H4 (cell line): ENCODE data around the gene SH3GL1. TPM values are rescaled to one million over a fixed set of nuclear protein-coding genes. Genes with fewer than 3 reads are reported as not detected.

Experiments used
- DNase-seq: peaks from one replicate; pipeline ENCODE4 v3.0.0-alpha.2; 2015; ENCODE audit warnings: low spot score
- total RNA-seq: library from RNA; depleted of rRNA; stranded (reverse); fragments of >200 nt; shearing (Covaris generic); gene quantifications from 2 replicates; pipeline ENCODE4 v1.2.3, GENCODE V29; 2014

The SH3GL1 gene
- total RNA-seq, 1 experiment from 2014 or later: 34.1 TPM

GRCh38 chr19:4376028-4376670 lies 24.2 kb downstream of the SH3GL1 start:
- no peak for DNase-seq

GRCh38 chr19:4375164-4376027 lies 25.0 kb downstream of the SH3GL1 start:
- DNase-seq: peak; percentile 79

DNA sequence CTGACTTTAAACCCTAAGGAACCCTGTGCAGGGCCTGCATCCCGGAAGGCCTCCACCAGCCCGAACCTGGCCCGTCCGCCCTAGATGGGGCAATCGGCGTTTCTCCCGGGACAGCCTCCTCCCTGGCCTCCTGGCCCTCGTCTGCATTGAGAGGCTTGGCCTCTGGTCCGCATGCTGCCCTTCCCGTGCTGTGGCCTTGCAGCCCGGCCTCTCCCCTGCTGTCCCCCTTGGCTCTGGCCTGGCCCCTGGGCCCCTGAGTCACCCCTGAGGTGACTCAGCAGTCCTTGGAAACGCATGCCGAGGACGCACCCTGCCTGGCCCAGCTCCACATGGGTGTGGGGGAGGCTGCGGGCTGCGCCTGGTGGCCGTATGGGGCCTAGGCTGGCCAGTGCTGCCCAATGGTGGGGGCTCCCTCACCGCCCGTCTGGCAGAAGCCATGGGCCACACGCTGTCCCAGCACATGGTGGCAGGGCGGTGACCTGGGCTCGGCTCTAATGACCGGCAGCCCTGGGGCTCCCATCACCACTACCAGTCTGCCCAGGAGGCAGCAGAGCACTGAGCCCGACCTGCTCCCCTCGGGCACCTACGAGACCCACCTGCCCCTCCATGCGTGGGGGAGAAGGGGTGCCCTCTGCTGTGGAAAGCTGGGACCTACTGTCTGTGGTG lies 25.7 kb downstream of the SH3GL1 start:
- peak; percentile 80 for DNase-seq

DNA sequence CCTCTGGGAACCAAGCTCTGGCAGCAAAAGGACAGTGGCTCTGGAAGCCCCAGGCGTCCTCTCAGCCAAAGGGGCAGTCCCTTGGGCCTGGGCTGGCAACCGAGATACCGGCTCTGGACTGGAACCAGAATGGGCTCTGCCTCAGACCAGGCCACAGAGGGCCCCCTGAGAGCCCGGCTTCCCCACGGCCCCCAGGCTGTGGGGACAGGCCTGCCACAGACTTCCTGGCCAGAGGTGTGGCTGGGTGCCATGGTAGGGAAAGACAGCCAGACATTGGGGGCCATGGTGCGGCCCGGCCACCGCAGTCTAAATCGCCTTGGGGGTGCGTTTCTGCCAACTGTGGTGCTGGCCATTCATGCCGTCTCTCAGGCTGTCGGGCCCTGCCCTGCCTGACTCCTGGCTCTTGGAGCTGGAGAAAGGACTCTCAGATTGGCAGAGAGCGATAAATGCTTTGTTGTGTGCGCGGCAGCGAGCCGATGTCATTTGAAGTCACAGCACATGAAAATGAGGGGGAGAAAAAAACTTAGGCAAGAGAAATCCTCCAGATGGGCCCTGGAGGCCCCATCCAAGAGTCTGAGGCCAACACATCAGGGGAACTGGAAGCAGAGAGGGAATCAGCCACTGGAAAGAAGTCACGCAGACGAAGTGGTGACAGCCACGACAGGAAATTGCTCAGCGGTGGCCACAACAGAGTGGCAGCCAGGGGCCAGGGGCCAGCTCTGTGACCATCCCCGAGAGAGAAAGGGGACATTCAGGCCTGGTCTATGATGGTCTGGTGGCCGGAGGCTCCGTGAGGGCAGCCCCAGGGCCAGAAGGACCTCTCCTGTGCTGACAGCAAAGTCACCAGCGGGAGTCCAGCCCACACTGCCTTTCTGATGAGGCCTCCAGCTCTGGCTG lies 26.5 kb downstream of the SH3GL1 start:
- DNase-seq: peak; percentile 43

DNA sequence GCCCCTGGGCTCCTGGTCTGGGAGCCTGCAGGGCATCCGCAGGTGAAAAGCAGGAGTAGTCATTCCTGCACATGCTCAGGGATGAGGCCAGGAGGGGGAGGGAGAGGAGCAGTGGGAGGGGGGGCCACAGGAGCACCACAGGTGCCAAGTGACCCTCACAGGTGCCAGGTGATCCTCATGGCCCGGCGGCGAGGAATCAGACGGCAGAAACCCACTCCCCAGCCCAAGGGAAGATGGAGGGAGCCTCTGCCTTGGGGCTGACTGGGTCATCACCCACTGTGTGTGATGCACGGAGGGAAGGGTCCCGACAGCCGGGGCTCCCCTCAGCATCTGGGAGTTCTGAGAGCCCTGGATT lies 27.4 kb downstream of the SH3GL1 start:
- DNase-seq: no peak

- no peak for DNase-seq
These were observed 28.0 kb downstream of the SH3GL1 start for GRCh38 chr19:4372165-4373012.

DNA sequence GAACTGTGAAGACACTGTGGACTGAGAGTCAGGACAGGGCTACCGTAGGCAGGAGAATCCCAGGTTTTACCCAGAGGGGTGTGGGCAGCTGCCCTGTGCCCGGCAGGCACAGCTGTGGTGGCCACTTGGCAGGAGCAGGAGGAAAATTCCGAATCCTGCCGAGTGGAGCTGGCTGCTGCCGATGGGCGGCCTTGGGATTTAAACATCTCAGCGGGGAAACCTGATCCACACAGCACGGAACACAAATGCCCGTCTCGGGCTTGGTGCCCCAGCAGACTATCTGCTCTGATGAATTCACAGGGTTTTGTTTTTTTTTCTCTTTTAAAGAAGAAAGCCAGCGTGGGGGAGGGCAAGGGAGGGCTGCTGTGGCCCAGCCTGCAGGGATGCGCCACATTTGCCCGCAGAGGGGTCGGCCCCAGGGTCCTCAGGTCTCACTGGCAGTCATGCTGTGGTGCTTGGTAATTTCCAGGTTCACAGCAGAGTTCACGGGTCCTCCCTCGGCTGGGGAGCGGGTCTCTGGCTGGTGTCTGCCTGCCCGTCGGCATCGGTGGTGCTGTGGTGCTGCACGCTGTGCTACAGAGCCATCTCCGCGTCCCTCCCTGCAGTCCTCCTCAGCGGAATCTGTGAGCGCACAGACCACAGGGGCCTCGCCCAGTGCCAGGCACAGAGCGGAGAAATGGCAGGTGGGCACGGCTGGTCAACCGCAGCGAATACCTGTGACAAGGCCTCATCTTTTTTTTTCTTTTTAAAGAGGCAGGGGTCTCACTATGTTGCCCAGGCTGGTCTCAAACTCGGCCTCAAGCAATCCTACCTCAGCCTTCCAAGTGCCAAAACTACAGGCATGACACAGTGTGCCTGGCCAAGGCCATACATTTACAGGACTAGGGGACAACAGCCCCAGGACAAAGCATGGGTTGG lies 28.8 kb downstream of the SH3GL1 start:
- no peak for DNase-seq

GRCh38 chr19:4370418-4371041 lies 29.8 kb downstream of the SH3GL1 start:
- DNase-seq: no peak

GRCh38 chr19:4369888-4370260 lies 30.5 kb downstream of the SH3GL1 start:
- DNase-seq: no peak

DNA sequence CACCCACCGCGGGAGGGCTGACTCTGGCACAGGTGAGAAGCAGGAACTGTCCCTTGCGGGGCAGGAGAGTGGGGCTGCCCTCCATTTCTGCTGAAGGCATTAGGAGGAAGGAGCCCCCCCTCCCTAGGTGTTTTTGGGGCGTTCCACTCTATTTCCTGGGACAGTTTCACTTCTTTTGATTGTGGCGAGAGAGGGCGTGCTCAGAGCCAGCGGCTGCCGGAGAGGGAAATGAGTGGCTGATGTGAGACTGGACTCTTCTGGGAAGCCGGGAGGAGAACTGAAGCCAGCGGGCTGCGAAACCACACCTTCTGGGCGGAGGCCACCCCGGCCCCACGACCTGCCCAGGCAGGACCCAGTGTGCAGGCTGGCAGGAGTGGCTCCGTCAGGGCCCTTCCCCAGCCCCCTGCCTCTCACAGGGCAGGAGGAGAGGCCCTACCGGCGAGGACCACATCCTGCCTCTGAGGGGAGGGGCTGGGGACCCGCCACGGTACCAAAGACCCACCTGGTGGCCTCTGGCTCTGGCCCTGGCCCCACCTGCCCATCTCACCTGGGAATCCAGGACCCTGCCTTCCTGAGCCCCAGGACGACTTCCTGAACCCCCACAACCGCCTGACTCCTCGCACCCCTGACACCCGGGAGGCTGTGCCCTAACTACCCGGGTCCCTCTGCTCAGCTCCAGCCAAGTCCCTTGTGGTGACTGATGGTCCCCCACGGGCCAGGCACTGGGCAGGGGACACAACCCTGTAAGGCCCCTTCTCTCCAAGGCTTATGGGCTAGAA lies 31.0 kb downstream of the SH3GL1 start:
- DNase-seq: peak; percentile 82

DNA sequence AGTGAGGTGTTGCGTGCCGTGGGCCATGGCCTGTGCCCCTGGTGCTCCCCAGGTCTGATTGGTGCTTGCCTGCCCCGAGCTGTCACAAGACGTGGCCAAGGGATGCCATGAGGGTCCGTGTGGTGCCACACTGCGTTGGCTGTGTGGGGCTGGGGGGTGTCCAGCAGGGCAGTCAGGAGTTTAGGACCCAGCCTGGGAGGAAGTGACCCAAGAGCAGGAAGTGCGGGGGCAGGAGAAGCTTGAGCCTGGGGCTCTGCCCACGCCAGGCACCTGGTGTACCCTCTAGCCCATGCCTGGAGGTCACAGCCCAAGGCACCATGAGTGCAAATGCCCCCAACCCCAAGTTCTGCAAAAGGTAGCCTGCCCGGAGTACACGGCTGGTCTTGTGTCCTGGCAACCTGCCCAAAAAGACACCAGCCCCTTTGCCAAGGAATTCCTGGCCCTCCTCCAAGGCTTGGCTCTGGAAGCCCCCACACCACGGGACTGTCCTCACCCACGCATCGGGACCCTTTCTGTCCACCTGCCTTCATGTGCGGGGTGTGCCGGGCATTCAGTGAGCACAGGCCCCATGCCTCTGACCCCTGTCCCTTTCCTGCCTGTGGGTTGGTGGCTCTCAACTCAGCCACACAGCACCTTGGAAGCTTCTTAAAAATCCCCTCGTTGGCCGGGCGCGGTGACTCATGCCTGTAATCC lies 32.1 kb downstream of the SH3GL1 start:
- no peak for DNase-seq

DNA sequence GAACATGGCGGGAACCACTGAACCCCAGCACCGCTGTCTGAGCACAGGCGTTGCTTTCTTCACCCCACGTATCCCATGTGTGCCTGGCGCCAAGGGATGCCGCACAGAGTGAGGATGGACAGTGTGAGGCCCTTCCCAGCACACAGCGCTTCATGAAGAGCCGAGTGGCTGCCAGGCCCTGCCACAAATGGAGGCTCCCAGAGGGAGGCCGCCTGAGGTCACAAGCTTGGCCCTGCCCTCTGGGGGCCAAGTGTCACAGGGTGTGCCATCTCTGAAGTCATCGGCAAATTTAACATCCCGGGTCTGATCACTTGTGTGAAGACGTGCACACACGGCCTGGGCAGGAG lies 32.6 kb downstream of the SH3GL1 start:
- no peak for DNase-seq

DNA sequence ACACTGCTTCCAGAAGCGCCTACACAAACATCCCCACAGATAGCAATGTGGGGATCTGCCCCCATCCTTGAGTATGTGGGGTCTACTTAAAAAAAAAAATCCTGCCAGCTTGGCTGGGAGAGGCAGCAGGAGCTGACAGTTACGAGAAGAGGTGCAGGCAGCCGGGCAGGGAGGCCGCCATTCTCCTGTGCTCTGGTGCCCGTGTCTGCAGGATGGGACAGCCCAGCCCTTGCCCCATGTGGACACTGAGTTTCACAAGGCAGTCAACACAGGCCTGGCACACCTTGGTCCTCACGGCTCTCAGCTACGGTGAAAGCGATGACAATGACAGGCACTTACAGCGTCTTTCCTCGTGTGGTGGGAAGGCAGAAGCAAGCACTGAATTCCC lies 33.0 kb downstream of the SH3GL1 start:
- no peak for DNase-seq

- no peak for DNase-seq
These were observed 33.5 kb downstream of the SH3GL1 start for GRCh38 chr19:4366666-4367335.

DNA sequence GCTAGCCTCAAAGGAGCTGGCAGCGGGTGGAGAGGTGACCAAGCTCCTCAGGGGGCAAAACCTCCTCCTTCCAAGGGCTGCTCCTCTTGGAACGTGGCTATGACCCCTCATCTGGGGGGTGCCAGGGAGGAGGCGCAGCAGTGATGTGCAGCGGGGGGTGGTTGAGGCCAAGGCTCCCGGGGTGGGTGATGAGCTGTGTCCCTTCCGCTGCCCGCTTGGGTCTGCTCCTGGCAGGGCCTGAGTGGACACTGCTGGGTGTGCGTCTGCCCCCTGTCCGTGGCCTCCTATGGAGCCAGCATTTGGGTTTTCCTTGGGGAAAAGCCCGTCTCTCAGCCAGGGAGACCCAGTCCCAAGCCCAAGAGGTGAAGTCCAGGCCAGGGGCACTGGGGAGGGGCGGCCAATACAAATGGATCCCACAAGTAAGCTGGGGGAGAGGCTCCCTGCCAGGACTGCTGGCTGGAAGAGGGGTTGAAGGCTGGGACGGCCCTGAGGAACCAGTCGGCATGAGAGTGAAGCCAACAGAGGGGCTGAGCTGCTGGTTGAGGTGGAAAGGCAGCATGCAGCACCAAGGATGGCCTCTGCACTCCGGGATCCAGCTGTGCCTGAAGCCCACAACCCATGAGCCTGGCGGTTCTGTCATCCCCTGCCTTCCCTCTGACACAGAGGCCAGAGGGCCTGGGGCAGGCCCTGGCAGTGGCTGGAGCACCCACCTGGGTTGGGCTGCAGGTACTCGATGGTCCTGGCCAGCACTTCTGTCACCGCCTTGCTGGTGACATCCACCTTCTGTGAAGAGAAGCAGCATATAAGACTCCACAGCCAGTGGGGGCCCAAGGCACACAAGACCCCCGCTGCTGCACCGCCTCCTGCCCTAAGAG lies 34.3 kb downstream of the SH3GL1 start:
- DNase-seq: no peak

GRCh38 chr19:4365341-4365740 lies 35.0 kb downstream of the SH3GL1 start:
- DNase-seq: no peak
